GM21447 (cell line): ENCODE measurements around the gene KLHL42.
"Not testable (repeated sequence)": the region's sequence is repeated elsewhere in the genome, so short reads cannot be mapped to it uniquely, and the experiment has no call there.

Experiments used
- ATAC-seq: cut with Tn5 transposase; IDR thresholded peaks from one replicate; pipeline ENCODE4 v1.9.1; 2021; ENCODE audit not compliant: unreplicated experiment

KLHL42 gene

GRCh38 chr12:27814851-27815591, 35.0 kb downstream of the KLHL42 start:
- ATAC-seq, result no peak

GRCh38 chr12:27817766-27818165, 37.7 kb downstream of the KLHL42 start:
- ATAC-seq, result no peak

- no peak for ATAC-seq
Observed at GRCh38 chr12:27818401-27818918, 38.4 kb downstream of the KLHL42 start.

GRCh38 chr12:27820564-27820963, 40.5 kb downstream of the KLHL42 start:
- no peak for ATAC-seq

- ATAC-seq, result no peak
Observed at GRCh38 chr12:27821259-27821973, 41.4 kb downstream of the KLHL42 start.

- ATAC-seq, result peak; percentile 70
Observed at GRCh38 chr12:27822076-27822712, 42.2 kb downstream of the KLHL42 start.

- no peak for ATAC-seq
Observed at GRCh38 chr12:27823038-27823437, 43.0 kb downstream of the KLHL42 start.

GRCh38 chr12:27824126-27824842, 44.3 kb downstream of the KLHL42 start:
- peak; percentile 63 for ATAC-seq

- no peak for ATAC-seq
Observed at GRCh38 chr12:27826076-27826475, 46.0 kb downstream of the KLHL42 start.

GRCh38 chr12:27828196-27828595, 48.2 kb downstream of the KLHL42 start:
- ATAC-seq, result no peak

- ATAC-seq, result no peak
Observed at GRCh38 chr12:27838543-27839185, 58.6 kb downstream of the KLHL42 start.

- ATAC-seq, result no peak
Observed at GRCh38 chr12:27840229-27840999, 60.4 kb downstream of the KLHL42 start.

- ATAC-seq, result no peak
Observed at GRCh38 chr12:27841392-27841882, 61.4 kb downstream of the KLHL42 start.

GRCh38 chr12:27843714-27844245, 63.7 kb downstream of the KLHL42 start:
- ATAC-seq, result no peak

- no peak for ATAC-seq
Observed at GRCh38 chr12:27844366-27845090, 64.5 kb downstream of the KLHL42 start.

- ATAC-seq, result no peak
Observed at GRCh38 chr12:27845187-27845586, 65.2 kb downstream of the KLHL42 start.

GRCh38 chr12:27845706-27846105, 65.7 kb downstream of the KLHL42 start:
- not testable (repeated sequence) for ATAC-seq

- ATAC-seq, result not testable (repeated sequence)
Observed at GRCh38 chr12:27847293-27847692, 67.3 kb downstream of the KLHL42 start.

- no peak for ATAC-seq
Observed at GRCh38 chr12:27851311-27851710, 71.3 kb downstream of the KLHL42 start.
